HFF-Myc (cell line): Measurements from ENCODE around the gene ZNF580.
A peak's percentile ranks its signal among the peaks of the same experiment; 100 is the strongest.

Experiments
- DNase-seq: peaks from one replicate; pipeline ENCODE4 v3.0.0-alpha.2; 2011; ENCODE audit warnings: low read depth; ENCODE audit errors: extremely low read depth
- H3K4me3 ChIP-seq: replicated peaks from 2 replicates; pipeline ENCODE4 v1.5.1; 2011; ENCODE audit warnings: low read depth, mild to moderate bottlenecking, control low read depth, low read length
- TF ChIP-seq, protein P1 (sequence below): IDR thresholded peaks from 2 replicates; pipeline ENCODE4 v1.5.1; 2012; ENCODE audit warnings: mild to moderate bottlenecking, low read depth, low read length, control low read depth; ENCODE audit errors: missing control alignments

Gene ZNF580

DNA sequence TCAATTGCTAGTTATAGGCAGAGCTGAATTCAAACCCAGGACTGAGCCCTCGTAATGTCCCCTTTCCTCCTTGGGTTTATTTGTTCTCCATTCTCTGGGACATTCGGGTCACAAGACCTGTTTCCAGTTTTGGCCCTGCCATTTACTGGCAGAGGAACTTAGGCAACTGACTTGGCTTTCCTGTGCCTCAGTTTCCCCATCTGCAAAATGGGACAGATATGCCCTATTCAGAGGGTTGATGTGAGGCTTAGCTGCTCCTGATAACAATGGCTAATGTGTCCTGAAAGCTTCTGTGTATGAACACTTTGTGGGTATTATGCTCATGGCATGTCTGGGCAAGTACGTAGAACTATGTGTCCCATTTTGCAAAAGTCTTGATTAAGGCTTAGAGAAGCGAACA lies 39.7 kb upstream of the ZNF580 start:
- H3K4me3 ChIP-seq, result peak overlapping the region; percentile 80
- DNase-seq, result no peak
- TF ChIP-seq, protein P1, sequence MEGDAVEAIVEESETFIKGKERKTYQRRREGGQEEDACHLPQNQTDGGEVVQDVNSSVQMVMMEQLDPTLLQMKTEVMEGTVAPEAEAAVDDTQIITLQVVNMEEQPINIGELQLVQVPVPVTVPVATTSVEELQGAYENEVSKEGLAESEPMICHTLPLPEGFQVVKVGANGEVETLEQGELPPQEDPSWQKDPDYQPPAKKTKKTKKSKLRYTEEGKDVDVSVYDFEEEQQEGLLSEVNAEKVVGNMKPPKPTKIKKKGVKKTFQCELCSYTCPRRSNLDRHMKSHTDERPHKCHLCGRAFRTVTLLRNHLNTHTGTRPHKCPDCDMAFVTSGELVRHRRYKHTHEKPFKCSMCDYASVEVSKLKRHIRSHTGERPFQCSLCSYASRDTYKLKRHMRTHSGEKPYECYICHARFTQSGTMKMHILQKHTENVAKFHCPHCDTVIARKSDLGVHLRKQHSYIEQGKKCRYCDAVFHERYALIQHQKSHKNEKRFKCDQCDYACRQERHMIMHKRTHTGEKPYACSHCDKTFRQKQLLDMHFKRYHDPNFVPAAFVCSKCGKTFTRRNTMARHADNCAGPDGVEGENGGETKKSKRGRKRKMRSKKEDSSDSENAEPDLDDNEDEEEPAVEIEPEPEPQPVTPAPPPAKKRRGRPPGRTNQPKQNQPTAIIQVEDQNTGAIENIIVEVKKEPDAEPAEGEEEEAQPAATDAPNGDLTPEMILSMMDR, result no peak

DNA sequence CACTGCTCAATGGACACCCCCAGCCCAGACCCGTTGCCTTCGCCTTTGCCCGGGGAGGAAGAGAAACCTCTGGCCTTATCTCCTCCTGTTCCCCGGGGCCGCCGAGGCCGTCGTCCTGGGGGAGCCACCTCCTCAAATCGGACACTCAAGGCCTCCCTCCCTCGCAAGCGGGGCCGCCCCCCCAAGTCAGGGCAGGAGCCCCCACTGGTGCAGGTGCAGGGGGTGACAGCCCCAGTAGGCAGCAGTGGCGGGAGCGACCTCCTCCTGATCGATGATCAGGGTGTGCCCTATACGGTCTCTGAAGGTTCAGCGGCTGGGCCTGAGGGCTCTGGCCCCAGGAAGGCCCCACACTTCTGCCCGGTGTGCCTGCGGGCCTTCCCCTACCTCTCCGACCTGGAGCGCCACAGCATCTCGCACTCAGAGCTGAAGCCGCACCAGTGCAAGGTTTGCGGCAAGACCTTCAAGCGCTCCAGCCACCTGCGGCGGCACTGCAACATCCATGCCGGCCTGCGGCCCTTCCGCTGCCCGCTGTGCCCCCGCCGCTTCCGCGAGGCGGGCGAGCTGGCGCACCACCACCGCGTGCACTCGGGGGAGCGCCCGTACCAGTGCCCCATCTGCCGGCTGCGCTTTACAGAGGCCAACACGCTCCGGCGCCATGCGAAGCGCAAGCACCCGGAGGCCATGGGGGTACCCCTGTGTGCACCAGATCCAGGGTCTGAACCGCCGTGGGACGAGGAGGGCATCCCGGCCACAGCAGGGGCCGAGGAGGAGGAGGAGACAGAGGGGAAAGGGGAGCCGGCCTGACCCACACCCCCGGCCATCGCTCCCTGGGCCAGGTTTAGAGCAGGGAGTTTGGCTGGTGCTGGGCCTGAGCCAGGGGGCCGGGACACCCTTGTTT lies 38.4 kb upstream of the ZNF580 start:
- TF ChIP-seq, protein P1, result no peak
- DNase-seq, result no peak
- no peak overlapping the region for H3K4me3 ChIP-seq

DNA sequence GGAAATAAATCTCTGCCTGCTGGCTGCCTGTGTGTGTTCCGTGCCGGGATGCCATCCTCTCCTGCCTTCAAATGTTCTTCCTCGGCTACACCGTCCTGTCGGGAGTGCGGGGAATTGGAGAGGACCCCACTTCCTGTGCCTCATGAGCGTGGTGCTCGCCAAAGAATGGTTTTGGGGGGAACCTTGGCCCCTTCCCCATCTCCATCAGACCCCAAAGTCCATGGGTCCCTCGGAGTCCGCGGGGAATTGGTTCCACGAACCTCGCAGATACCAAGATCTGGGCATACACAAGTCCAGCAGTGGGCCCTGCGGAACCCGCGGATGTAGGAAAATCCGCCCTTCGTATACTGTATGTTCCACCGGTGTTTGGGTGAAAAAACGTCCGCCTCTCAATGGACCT lies 37.7 kb upstream of the ZNF580 start:
- DNase-seq, result no peak
- TF ChIP-seq, protein P1, result no peak
- H3K4me3 ChIP-seq, result no peak overlapping the region

DNA sequence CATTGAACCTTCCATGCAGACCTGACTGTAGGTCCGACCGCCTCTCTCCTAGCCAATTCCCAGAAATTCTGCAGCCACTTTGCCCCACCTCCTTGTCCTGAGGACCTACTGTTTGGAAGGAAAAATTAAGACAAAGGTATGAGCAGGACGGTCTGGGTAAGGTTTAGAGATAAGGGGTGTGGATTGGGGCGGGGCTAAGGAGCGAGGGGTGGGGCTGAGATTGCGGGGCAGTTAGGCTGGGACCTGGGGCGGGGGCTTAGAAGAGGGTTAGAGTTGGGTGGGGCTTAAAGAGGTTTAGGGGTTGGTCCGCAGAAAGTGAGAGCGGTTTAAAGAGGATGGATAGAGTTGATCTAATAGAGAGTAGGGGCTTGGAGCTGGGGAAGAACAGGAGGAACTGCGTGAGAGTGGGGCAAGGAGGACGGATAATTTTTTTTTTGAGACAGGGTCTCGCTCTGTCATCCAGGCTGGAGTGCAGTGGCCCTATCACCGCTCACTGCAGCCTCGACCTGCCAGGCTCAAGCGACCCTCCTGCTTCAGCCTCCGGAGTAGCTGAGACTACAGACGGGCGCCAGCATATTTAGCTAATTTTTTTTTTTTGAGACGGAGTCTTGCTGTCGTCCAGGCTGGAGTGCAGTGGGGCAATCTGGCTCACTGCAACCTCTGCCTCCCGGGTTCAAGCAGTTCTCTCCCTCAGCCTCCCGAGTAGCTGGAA lies 37.1 kb upstream of the ZNF580 start:
- peak overlapping the region; percentile 46; the same call in 1 of the 2 replicates for H3K4me3 ChIP-seq
- no peak for DNase-seq
- TF ChIP-seq, protein P1, result no peak

DNA sequence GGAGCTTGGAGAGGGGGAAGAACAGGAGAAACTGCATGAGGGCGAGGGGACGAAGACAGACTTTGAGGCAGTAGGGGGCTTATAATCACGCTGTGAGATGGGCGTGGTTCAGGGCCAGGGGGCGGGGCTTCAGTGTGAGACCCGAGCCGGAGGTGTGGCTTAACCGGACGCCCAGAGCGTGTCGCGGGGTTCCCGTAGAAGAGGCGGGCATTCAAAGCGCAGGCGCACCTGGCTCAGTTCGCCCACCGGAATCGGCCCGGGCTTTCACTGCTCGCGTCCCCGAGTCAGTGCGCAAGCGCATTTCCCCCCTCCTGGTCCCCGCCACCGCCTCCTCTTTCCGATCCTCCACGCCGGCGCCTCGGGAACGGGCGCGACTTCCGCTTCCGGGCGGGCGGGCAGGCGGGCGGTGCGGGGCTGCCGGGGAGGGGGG lies 35.6 kb upstream of the ZNF580 start:
- TF ChIP-seq, protein P1, result no peak
- peak; percentile 93 for DNase-seq
- H3K4me3 ChIP-seq, result peak overlapping the region; percentile 92

DNA sequence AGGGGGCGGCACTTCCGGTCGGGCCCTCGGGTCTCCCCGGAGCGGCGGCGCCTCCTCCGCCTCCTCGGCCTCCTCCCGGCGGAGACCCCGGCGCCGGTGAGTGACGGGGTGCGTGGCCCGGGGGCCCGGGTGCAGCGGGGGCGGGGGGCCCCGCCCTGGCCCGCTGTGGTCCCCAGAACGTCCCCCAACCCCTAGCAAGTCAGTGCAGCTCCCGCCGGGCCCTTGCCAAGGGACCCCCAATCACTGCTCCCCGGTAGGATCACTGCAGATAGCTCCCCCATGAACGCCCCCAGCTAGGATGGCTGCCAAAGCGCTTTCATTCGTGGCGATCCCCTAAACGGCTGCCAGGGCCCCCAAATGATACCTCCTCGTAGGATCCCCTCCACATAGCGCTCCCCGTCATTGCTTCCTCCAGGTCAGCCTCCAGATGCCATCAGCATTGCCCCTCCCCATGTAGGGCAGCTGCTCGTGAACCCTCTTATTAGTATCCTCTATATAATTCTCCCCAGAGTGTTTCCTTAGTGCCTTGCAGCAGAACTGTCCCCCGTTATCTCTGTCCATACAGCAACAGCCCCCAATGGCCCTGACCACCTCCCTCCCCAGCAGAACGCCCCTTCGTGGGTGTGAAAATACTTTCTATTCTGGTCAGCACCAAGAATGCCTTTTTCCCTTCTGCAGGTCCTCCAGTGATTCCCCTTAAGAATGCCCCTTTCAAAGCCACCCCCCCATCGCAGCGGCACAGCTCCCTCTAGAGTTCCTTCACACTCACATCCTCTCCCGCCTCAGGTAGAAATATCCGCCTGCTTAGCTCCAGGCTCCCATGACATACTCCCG lies 34.9 kb upstream of the ZNF580 start, which contains the start of gene ZNF865:
Gene ZNF865, plus strand, starts transcription at position 11 of the 834 bp plus-strand sequence. CDS start 7,972 bp downstream, outside the sequence.
- TF ChIP-seq, protein P1, result peak; percentile 82
- peak; percentile 66 for DNase-seq
- peak within 1 kb of the TSS; percentile 92 for H3K4me3 ChIP-seq
